HUES6 (cell line): ENCODE measurements around the gene NEU4.
"Not testable (repeated sequence)": the region's sequence is repeated elsewhere in the genome, so short reads cannot be mapped to it uniquely, and the experiment has no call there.

ENCODE experiments used
- H3K27ac ChIP-seq: 2 replicates; pipeline ENCODE4 v1.7.0; 2013; ENCODE audit warnings: low read depth, mild to moderate bottlenecking, low read length, inconsistent platforms
- H3K27me3 ChIP-seq: 2 replicates; pipeline ENCODE4 v1.6.1; 2013; ENCODE audit warnings: low read length; ENCODE audit not compliant: control insufficient read depth, insufficient read depth
- H3K36me3 ChIP-seq: 2 replicates; pipeline ENCODE4 v1.6.1; 2013; ENCODE audit warnings: low read length; ENCODE audit not compliant: control insufficient read depth, insufficient read depth
- H3K4me1 ChIP-seq: 2 replicates; pipeline ENCODE4 v1.6.1; 2013; ENCODE audit warnings: low read length; ENCODE audit not compliant: control insufficient read depth, insufficient read depth
- H3K4me3 ChIP-seq: 2 replicates; pipeline ENCODE4 v1.5.1; 2013; ENCODE audit warnings: low read depth, low read length
- H3K9ac ChIP-seq: one replicate; pipeline ENCODE4 v1.6.1; 2013; ENCODE audit warnings: mild to moderate bottlenecking, low read length
- H3K9me3 ChIP-seq: 2 replicates; pipeline ENCODE4 v1.6.1; 2013; ENCODE audit warnings: low read depth, low read length; ENCODE audit not compliant: control insufficient read depth, insufficient read depth

The NEU4 gene

DNA sequence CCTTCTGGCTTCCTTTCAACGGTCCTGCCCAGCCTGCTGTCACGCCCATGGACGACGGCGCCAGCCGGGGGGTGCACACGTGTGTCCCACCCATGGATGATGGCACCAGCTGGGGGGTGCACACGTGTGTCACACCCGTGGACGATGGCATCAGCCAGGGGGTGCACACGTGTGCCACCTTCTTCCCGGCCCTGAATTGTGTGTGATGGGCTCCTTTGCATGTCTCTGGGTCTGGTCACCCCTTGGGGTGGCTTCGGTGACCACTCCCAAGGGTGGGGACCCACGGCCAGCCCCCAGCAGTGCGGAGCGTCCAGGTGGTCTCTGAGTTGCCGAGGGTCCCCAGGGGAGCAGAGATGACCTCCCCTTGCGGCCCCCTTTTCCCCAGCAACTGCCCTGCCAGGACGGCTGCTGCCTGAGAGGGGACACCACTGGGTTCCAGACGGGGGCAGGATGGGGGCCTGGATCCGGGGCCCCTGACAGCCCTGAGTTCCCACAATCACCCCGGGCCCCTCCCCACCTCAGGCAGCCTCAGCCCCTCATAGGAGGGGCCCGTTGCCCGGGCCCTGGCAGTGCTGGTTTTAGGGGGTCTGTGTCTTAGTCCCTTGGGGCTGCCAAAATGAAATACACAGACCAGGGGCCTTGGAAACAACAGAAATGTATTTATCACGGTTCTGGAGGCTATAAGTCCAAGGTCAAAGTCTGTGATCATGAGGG is 9.4 kb downstream of the NEU4 start:
- Histone ChIP-seq H3K9me3 (no peaks in the 10 kb centered on the region), H3K9ac (no peak overlapping the region), H3K36me3 (no peaks in the 10 kb centered on the region), H3K27ac (no peak overlapping the region), H3K27me3 (peaks cover 6% of the 10 kb centered on the region), H3K4me1 (peaks cover 13% of the 10 kb centered on the region), H3K4me3 (no peak overlapping the region)

DNA sequence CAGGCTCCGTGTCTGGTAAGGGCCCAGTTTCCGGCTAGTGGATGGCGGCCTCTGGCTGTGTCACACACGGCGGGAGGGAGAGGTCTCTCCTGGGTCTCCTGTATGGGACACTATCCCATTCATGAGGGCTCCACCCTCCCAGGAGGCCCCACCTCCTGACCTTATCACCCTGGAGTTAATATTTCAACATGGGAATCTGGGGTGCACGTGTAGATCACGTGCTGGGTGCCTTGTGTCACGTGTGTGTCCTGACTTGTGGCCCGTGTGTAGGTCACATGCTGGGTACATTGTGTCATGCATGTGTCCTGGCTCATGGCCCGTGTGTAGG is 9.9 kb downstream of the NEU4 start:
- H3K27me3 ChIP-seq, result peaks cover 10% of the 10 kb centered on the region
- no peak overlapping the region for H3K27ac ChIP-seq
- no peak overlapping the region for H3K4me3 ChIP-seq
- H3K9ac ChIP-seq, result no peak overlapping the region
- peaks cover 13% of the 10 kb centered on the region for H3K4me1 ChIP-seq
- no peaks in the 10 kb centered on the region for H3K9me3 ChIP-seq
- no peaks in the 10 kb centered on the region for H3K36me3 ChIP-seq

DNA sequence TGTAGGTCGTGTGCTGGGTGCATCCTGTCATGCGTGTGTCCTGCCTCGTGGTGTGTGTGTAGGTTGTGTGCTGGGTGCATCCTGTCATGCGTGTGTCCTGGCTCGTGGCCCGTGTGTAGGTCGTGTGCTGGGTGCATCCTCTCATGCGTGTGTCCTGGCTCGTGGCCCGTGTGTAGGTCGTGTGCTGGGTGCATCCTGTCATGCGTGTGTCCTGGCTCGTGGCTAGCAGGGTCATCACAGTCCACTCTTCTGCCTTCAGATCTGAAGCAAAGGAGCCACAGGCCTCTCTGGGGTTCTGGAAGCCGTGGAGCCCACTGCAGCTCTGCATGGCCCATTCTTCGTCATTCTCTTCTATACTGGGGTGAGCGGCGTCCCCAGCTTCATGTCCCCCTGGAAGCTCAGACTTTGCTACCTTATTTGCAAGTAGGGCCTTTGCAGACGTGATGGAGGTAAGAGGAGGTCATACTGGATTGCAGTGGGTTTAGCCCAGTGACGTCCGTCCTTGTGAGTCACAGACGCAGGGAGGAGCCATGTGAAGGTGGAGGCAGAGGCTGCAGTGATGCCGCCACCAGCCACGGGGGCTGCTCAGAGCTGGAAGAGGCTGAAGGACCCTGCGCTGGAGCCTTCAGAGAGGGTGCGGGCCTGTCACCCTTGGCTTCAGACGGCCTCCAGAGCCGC is 11.1 kb downstream of the NEU4 start:
- peaks cover 13% of the 10 kb centered on the region for H3K4me1 ChIP-seq
- H3K9me3 ChIP-seq, H3K4me3 ChIP-seq, H3K27ac ChIP-seq, H3K36me3 ChIP-seq, H3K9ac ChIP-seq, H3K27me3 ChIP-seq: not testable (repeated sequence)

DNA sequence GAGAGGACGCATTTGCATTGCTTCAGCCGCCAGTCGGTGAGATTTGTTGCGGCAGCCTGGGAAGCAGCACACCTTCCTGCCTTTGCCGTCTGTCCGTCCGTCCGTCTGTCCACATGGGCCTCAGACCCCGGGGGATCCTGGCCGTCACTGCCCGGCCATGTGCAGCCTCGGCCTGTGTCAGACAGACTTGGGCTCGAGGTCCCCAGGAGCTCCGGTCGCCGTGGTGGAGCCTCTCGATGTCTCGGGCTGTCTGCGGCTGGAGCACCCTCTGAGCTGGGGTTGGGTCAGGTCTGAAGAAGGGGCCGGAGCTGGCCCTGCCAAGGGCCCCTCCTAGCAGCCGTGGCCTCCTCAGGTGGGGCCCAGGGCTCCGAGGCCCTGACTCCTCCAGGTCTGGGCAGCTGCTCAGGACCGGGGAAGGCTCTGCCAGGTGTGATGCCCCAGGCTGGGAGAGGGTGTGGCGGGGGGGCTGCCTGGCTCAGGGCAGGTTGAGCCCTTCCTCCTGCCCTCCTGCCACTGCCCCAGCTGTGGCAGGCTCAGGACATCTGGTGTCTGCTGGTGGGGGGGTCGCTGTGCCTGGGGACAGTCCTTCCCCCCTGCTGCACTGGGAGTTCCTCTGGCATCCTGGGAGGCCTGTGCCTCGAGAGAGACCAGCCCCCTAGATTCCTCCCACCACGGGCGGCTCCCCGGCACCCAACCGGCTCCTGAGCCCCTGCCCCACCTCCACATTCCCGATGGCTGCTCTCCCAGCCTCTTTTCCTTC is 11.8 kb downstream of the NEU4 start:
- Histone ChIP-seq H3K36me3 (no peaks in the 10 kb centered on the region), H3K27me3 (peaks cover 10% of the 10 kb centered on the region), H3K9me3 (no peaks in the 10 kb centered on the region), H3K4me3 (no peak overlapping the region), H3K4me1 (peaks cover 13% of the 10 kb centered on the region), H3K9ac (no peak overlapping the region), H3K27ac (no peak overlapping the region)

DNA sequence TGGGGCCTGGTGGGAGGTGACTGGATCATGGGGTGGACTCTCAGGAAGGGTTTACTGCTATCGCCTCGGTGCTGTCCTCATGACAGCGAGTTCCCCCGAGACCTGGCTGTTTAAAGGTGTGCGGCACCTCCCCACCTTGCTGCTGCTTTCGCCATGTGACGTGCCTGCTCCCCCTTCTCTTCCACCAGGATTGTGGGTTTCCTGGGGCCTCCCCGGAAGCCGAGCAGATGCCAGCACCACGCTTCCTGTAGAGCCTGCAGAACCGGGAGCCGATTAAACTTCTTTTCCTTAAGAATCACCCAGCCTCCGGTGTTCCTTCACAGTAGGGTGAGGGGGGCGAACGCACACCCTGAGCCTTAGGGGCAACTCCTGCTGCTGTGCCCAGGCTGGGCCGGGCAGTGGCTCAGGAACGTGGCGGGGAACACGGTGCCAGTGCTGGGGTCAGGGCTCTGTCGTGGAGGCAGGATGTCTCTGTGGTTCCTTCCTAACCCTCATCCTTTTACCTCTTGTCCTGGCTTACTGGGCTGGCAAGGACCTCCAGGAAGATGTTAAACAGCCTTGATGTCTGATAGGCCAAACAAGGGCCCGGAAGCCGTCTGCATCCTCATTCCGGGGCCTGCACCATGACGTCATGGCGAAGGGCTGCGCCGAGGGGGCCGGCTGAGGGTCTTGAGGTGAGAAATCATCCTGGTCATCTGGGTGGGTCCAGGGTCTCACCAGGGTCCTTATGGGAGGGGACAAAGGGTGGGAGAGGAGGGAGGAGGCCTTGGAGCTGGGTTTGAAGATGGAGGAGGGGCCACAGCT is 12.7 kb downstream of the NEU4 start:
- H3K9me3 ChIP-seq, result peaks cover 2% of the 10 kb centered on the region; the same call in 1 of the 2 replicates
- H3K4me1 ChIP-seq, result peaks cover 13% of the 10 kb centered on the region
- peaks cover 10% of the 10 kb centered on the region for H3K27me3 ChIP-seq
- no peak overlapping the region for H3K4me3 ChIP-seq
- H3K27ac ChIP-seq, result no peak overlapping the region
- H3K9ac ChIP-seq, result no peak overlapping the region
- H3K36me3 ChIP-seq, result no peaks in the 10 kb centered on the region

DNA sequence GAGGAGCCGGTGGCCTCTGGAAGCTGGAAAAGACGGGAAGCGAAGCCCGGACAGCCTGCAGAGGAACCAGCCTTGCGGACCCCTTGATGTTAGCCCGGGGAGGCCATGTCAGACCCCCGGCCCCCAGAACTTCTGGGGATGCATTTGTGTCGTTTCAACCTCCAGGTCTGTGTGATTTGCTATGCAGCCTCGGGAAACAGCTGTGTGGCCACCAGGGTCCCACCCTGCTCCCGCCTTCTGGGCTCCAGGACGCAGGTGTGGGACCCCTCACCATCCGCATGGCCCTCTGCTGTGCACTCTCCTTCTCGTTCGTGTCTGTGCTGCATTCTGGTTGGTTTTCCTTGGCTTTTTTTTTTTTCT is 13.3 kb downstream of the NEU4 start:
- Histone ChIP-seq H3K9ac (no peak overlapping the region), H3K9me3 (peaks cover 8% of the 10 kb centered on the region), H3K36me3 (no peaks in the 10 kb centered on the region), H3K27me3 (peaks cover 10% of the 10 kb centered on the region), H3K4me3 (no peak overlapping the region), H3K27ac (no peak overlapping the region), H3K4me1 (peaks cover 12% of the 10 kb centered on the region)

DNA sequence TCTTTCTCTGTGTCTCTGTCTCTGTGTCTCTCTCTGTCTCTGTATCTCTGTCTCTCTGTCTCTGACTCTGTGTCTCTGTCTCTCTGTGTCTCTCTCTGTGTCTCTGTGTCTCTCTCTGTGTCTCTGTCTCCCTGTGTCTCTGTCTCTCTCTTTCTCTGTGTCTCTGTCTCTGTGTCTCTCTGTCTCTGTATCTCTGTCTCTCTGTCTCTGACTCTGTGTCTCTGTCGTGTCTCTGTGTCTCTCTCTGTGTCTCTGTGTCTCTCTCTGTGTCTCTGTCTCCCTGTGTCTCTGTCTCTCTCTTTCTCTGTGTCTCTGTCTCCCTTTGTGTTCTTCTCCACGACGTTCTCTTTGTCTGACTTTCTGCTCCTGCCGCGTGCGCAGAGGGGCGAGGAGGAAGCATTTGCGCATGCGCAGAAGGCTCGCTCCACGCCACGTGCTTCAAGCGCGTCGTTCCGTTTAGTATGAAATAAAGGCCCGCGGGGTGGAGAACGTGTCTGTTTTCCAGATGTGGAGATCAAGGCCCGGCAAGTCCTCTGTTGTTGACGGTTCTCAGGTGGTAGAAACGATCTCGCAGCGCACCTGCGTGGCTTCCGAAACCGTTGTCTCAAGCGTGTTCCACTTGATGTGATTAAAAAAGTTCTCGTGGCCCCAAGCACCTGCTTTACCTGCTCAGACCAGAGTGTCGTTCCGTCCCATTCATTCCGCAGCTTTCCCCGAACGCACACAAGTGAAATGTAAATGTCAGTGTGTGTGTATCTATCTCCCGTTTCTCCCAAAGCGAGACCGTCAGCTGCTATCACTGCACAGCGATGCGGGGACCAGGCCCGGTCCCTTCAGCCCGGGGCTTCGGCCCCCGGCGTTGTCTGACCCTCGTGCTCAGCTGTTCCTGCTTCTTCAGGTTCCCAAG is 14.8 kb downstream of the NEU4 start:
- not testable (repeated sequence) for H3K4me1 ChIP-seq, H3K36me3 ChIP-seq, H3K27ac ChIP-seq, H3K9me3 ChIP-seq, H3K4me3 ChIP-seq, H3K9ac ChIP-seq, H3K27me3 ChIP-seq

DNA sequence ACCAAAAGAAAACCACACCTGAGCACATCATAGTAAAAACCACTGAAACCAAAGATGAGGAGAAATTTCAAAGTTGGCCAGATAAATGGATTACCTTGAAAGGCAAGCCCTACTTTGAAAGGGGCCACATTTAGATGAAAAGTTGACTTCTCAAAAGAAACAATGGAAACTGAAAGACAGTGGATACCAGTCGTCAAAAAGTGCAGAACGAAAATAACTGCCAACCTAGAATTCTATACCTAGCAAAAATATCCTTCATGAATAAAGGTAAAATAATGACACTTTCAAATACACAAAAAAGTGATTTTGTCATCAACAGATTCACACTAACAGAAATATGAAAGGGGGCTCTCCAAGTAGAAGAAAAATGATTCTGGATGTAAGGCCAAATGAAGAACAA is 18.4 kb downstream of the NEU4 start:
- no peaks in the 10 kb centered on the region for H3K36me3 ChIP-seq
- H3K4me1 ChIP-seq, result no peaks in the 10 kb centered on the region

DNA sequence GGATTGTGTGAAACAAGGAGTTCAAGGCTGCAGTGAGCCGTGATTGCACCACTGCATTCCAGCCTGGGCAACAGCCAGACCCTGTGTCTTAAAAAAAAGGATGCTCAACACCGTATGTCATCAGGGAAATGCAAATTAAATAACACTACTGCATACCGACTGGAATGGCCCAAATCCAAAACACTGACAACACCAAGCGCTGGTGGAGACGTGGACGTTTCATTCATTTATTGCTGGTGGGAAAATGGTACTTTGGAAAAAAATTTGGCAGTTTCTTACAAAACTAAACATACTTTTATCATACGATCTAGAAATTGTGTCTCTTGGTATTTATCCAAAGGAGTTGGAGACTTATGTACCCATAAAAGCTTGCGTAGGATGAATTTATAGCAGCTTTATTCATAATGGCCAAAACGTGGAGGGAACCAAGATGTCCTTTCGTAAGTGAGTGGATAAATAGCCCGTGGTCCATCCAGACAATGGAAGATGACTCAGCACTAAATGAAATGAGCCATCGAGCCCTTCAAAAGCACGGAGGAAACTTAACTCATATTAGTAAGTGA is 24.2 kb downstream of the NEU4 start:
- peaks cover 6% of the 10 kb centered on the region; the same call in 1 of the 2 replicates for H3K9me3 ChIP-seq
- no peaks in the 10 kb centered on the region for H3K4me1 ChIP-seq
- no peaks in the 10 kb centered on the region for H3K36me3 ChIP-seq
- no peak overlapping the region for H3K27ac ChIP-seq
- H3K4me3 ChIP-seq, result no peak overlapping the region
- no peak overlapping the region for H3K9ac ChIP-seq
- H3K27me3 ChIP-seq, result no peaks in the 10 kb centered on the region

More for the DNA sequence above, 18.4 kb downstream of the NEU4 start:
- H3K9ac ChIP-seq, result no peak overlapping the region
- no peak overlapping the region for H3K4me3 ChIP-seq
- H3K27ac ChIP-seq, result no peak overlapping the region
- peaks cover 10% of the 10 kb centered on the region for H3K27me3 ChIP-seq
- peaks cover 10% of the 10 kb centered on the region for H3K9me3 ChIP-seq
